ENCODE results near the gene GTPBP6.
"Not testable (repeated sequence)": the region's sequence is repeated elsewhere in the genome, so short reads cannot be mapped to it uniquely, and the experiment has no call there.

Gene GTPBP6

GRCh38 chrX:331825-332495 lies 13.4 kb upstream of the GTPBP6 start:
- H3F3A ChIP-seq (ENCODE audit: insufficient read depth), result no peaks in the 10 kb centered on the region
- no peaks in the 10 kb centered on the region for H3K9me3 ChIP-seq (ENCODE audit: insufficient read depth, low read length)
- no peak overlapping the region for H3K27ac ChIP-seq (ENCODE audit: low read depth, low read length)
- no peaks in the 10 kb centered on the region for H4K20me1 ChIP-seq (ENCODE audit: low read depth, low read length)
- no peak for TF ChIP-seq CTCF (IDR thresholded peaks at IDR 0.05; ENCODE audit: insufficient read depth, low read length, poor library complexity, severe bottlenecking)
- no peak for TF ChIP-seq EZH2phosphoT487 (conservative IDR thresholded peaks at IDR 0.05; ENCODE audit: low read length)
- no peak overlapping the region for H2AFZ ChIP-seq (ENCODE audit: low read depth, low read length, severe bottlenecking)
- H3K9ac ChIP-seq (ENCODE audit: low read length), result no peak overlapping the region
- no peaks in the 10 kb centered on the region for H3K27me3 ChIP-seq (ENCODE audit: low read length)
- H3K4me3 ChIP-seq (ENCODE audit: insufficient read depth, low read length, poor library complexity, severe bottlenecking), result no peak overlapping the region
- no peaks in the 10 kb centered on the region for H3K36me3 ChIP-seq (ENCODE audit: low read length)
- no peak overlapping the region for H3K4me2 ChIP-seq (ENCODE audit: low read depth, low read length, poor library complexity, severe bottlenecking)
- no peaks in the 10 kb centered on the region for H3K9me2 ChIP-seq (replicated peaks; ENCODE audit: insufficient read depth, low read length)
- H3K79me2 ChIP-seq (ENCODE audit: insufficient read depth, low read length), result no peaks in the 10 kb centered on the region

DNA sequence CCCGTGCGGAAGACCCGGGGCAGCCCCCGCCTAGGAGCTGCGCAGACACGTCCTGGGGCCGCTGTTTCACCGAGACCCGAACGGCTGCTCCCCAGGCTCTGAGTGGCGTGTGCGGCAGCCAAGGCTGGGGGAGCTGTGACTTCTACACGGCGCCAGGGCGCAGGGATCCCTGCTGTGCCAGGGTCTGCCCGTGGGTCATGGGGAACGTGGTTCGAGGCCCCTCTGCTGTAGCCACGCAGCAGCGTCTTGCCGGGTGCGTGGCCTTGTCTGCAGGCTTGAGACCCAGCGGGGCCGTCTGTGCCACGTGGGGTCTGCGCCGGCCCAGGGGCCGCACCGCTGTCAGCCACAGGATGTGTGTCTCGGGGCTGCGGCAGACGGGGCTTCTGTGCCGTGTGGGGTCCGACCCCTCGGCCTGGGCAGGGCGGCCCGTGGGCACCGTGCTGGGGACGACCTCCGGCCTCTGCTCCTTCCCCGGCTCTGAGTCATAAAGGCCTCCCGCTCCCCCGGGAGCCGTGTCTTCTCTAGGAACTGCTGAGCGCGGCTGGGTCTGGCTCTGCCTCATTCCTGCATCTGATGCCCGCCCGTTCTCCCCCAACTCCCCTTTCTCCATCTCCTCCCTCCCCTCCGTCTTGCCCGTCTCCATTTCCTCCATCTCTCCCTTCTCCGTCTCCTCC lies 12.7 kb upstream of the GTPBP6 start:
- Histone ChIP-seq H3K4me2 (ENCODE audit: low read depth, low read length, poor library complexity, severe bottlenecking) (no peak overlapping the region), H3K9ac (ENCODE audit: low read length) (no peak overlapping the region), H2AFZ (ENCODE audit: low read depth, low read length, severe bottlenecking) (no peak overlapping the region), H3K9me2 (replicated peaks; ENCODE audit: insufficient read depth, low read length) (no peaks in the 10 kb centered on the region), H3K4me3 (ENCODE audit: insufficient read depth, low read length, poor library complexity, severe bottlenecking) (no peak overlapping the region), H3K36me3 (ENCODE audit: low read length) (no peaks in the 10 kb centered on the region), H3F3A (ENCODE audit: insufficient read depth) (no peaks in the 10 kb centered on the region), H4K20me1 (ENCODE audit: low read depth, low read length) (no peaks in the 10 kb centered on the region), H3K27ac (ENCODE audit: low read depth, low read length) (no peak overlapping the region), H3K9me3 (ENCODE audit: insufficient read depth, low read length) (no peaks in the 10 kb centered on the region), H3K79me2 (ENCODE audit: insufficient read depth, low read length) (no peaks in the 10 kb centered on the region), H3K27me3 (ENCODE audit: low read length) (no peaks in the 10 kb centered on the region)
- TF ChIP-seq CTCF (IDR thresholded peaks at IDR 0.05; ENCODE audit: insufficient read depth, low read length, poor library complexity, severe bottlenecking) (no peak), EZH2phosphoT487 (conservative IDR thresholded peaks at IDR 0.05; ENCODE audit: low read length) (no peak)

GRCh38 chrX:330726-331150 lies 12.1 kb upstream of the GTPBP6 start:
- Histone ChIP-seq H4K20me1 (ENCODE audit: low read depth, low read length) (no peaks in the 10 kb centered on the region), H3K4me3 (ENCODE audit: insufficient read depth, low read length, poor library complexity, severe bottlenecking) (no peak overlapping the region)
- TF ChIP-seq EZH2phosphoT487 (conservative IDR thresholded peaks at IDR 0.05; ENCODE audit: low read length) (no peak), CTCF (IDR thresholded peaks at IDR 0.05; ENCODE audit: insufficient read depth, low read length, poor library complexity, severe bottlenecking) (no peak)

DNA sequence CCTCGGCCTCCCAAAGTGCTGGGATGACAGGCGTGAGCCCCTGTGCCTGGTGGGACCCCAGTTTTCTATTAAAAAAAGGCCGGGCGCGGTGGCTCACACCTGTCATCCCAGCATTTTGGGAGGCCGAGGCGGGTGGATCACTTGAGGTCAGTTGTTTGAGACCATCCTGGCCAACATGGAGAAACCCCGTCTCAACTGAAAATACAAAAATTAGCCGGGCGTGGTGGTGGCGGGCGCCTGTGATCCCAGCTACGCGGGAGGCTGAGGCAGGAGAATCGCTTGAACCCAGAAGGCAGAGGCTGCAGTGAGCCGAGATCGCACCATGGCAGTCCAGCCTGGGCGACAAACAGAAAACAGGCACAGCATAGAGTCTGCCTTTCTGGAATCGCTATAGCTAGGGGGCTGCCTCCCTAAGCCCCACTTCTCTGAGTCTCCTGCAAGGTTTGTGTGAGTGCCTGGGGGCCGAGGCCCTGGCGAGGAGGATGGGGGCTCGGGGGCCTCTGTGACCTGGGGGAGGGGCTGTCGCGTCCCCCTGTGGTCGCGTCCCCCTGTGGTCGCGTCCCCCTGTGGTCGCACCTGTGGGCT lies 11.6 kb upstream of the GTPBP6 start:
- H4K20me1 ChIP-seq (ENCODE audit: low read depth, low read length); H3K4me3 ChIP-seq (ENCODE audit: insufficient read depth, low read length, poor library complexity, severe bottlenecking); H3K4me2 ChIP-seq (ENCODE audit: low read depth, low read length, poor library complexity, severe bottlenecking); H3K79me2 ChIP-seq (ENCODE audit: insufficient read depth, low read length); H3K9me3 ChIP-seq (ENCODE audit: insufficient read depth, low read length); H3F3A ChIP-seq (ENCODE audit: insufficient read depth); H3K9me2 ChIP-seq (replicated peaks; ENCODE audit: insufficient read depth, low read length); H3K27me3 ChIP-seq (ENCODE audit: low read length); H2AFZ ChIP-seq (ENCODE audit: low read depth, low read length, severe bottlenecking); H3K27ac ChIP-seq (ENCODE audit: low read depth, low read length); H3K36me3 ChIP-seq (ENCODE audit: low read length); H3K9ac ChIP-seq (ENCODE audit: low read length): not testable (repeated sequence)

More at GRCh38 chrX:330726-331150, 12.1 kb upstream of the GTPBP6 start:
- Histone ChIP-seq H2AFZ (ENCODE audit: low read depth, low read length, severe bottlenecking) (no peak overlapping the region), H3K9me3 (ENCODE audit: insufficient read depth, low read length) (no peaks in the 10 kb centered on the region), H3K79me2 (ENCODE audit: insufficient read depth, low read length) (no peaks in the 10 kb centered on the region), H3K9me2 (replicated peaks; ENCODE audit: insufficient read depth, low read length) (no peaks in the 10 kb centered on the region), H3K9ac (ENCODE audit: low read length) (no peak overlapping the region), H3K27ac (ENCODE audit: low read depth, low read length) (no peak overlapping the region), H3K27me3 (ENCODE audit: low read length) (no peaks in the 10 kb centered on the region), H3K4me2 (ENCODE audit: low read depth, low read length, poor library complexity, severe bottlenecking) (no peak overlapping the region), H3F3A (ENCODE audit: insufficient read depth) (no peaks in the 10 kb centered on the region), H3K36me3 (ENCODE audit: low read length) (no peaks in the 10 kb centered on the region)

Measured in SU-DHL-6 (cell line).